Esophagus squamous epithelium (tissue), 5 donors: ENCODE results near the gene TMEM248. TPM values are rescaled to one million over a fixed set of nuclear protein-coding genes. Genes with fewer than 3 reads are reported as not detected.
A peak's percentile ranks its signal among the peaks of the same experiment; 100 is the strongest.
"Not testable (repeated sequence)": the region's sequence is repeated elsewhere in the genome, so short reads cannot be mapped to it uniquely, and the experiment has no call there.

Experiments used
- DNase-seq: peaks from one replicate; lab custom pipeline; 2025; lab: John Stamatoyannopoulos, UW
- H3K27ac ChIP-seq, 4 donors: fragments of 200-600 bp; sonication (generic); one replicate each; pipeline ENCODE4 v1.5.1; 2016 to 2019; ENCODE audit warnings: mild to moderate bottlenecking in 1 of 4
- H3K27me3 ChIP-seq, 4 donors: fragments of 200-600 bp; sonication (generic); 1 replicate in 3 of 4; 2 replicates in 1 of 4; pipeline versions ENCODE4 v1.5.1 to v1.6.0; 2017 to 2021; ENCODE audit warnings: antibody characterized with exemption in 1 of 4
- H3K36me3 ChIP-seq, 3 donors: fragments of 200-600 bp; sonication (generic); one replicate each; pipeline ENCODE4 v1.5.1; 2016 to 2019
- H3K4me1 ChIP-seq, 3 donors: fragments of 200-600 bp; sonication (generic); one replicate each; pipeline ENCODE4 v1.5.1; 2017 to 2019
- H3K4me3 ChIP-seq, 4 donors: fragments of 200-600 bp; sonication (generic); 1 replicate in 3 of 4; 2 replicates in 1 of 4; pipeline ENCODE4 v1.5.1; 2016 to 2019; ENCODE audit warnings: mild to moderate bottlenecking in 2 of 4, moderate library complexity in 1 of 4
- H3K9me3 ChIP-seq, 3 donors: fragments of 200-600 bp; sonication (generic); one replicate each; pipeline ENCODE4 v1.5.1; 2016 to 2019
- POLR2A ChIP-seq, 4 donors: fragments of 450-650 bp; IDR thresholded peaks; one replicate each; pipeline ENCODE4 v1.6.1; 2017; ENCODE audit warnings: antibody characterized with exemption in 4 of 4, mild to moderate bottlenecking in 4 of 4, moderate library complexity in 3 of 4
- WGBS, 2 donors: methylation state at CpG; one replicate each; pipeline ENCODE4 v1.1.5; 2018; 5-methylcytosine and 5-hydroxymethylcytosine counted together
- intact Hi-C: fragments of 100-400 bp; cut with DNase I; formaldehyde crosslinking; loops from one replicate; pipeline ENCODE4 v1.15.0; 2022
- total RNA-seq, 4 donors: library from RNA; depleted of rRNA; stranded (reverse); fragments of >200 nt; gene quantifications; one replicate each; pipeline ENCODE4 v1.1.0, GENCODE V29; 2016
- TF ChIP-seq, protein P1 (sequence below), 6 experiments: fragments of 450-650 bp in 4 of 6; fragments of 200-600 bp in 2 of 6; sonication (generic) in 2 of 6; IDR thresholded peaks; one replicate each; pipeline ENCODE4 v1.5.1; 2016 to 2019; ENCODE audit warnings: antibody characterized with exemption in 6 of 6, mild to moderate bottlenecking in 4 of 6, moderate library complexity in 4 of 6
- donor health status: DM: yes; HTN: yes; CAD: no.

The TMEM248 gene
- total RNA-seq, 4 donors from 2014 or later = 42.3 to 84.1 (median 56.4) TPM

DNA sequence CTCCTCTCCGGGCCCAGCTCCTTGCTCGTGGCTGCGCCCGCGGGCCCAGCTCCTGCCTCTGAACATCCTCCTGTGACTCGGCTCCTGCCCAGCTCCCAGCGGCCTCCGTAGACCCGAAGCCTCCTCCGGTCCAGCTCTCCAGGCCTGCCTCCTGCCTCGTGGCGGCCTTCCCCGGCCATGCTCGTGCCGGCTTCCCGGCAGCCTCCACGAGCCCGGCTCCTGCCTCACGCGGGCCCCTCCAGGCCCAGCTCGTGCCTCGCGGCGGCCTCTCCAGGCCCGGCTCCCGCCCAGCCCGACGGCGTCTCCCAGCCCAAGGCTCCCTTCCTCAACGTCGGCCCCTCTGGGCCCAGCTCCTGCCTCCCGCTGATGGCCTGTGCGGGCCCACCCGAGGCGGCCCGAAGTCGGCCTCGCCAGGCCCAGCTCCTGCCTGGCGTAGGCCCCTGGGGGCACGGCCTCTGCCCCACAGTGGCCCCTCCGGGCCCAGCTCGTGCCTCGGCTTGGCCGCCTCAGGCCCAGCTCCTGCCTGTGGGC lies 16.9 kb upstream of the TMEM248 start:
- H3K27ac ChIP-seq = no peak overlapping the region
- peaks cover 0 to 67% (median 0%) of the 10 kb centered on the region in 3 donors for H3K36me3 ChIP-seq
- 97 to 98% methylated on average over 23 to 30 of the region's 44 CpGs for WGBS, 2 donors
- no peak for DNase-seq
- no peaks in the 10 kb centered on the region for H3K27me3 ChIP-seq
- H3K4me3 ChIP-seq = no peak overlapping the region
- H3K4me1 ChIP-seq = no peaks in the 10 kb centered on the region
- intact Hi-C loops = no loop called here
- no peaks in the 10 kb centered on the region for H3K9me3 ChIP-seq
- TF ChIP-seq, protein P1, sequence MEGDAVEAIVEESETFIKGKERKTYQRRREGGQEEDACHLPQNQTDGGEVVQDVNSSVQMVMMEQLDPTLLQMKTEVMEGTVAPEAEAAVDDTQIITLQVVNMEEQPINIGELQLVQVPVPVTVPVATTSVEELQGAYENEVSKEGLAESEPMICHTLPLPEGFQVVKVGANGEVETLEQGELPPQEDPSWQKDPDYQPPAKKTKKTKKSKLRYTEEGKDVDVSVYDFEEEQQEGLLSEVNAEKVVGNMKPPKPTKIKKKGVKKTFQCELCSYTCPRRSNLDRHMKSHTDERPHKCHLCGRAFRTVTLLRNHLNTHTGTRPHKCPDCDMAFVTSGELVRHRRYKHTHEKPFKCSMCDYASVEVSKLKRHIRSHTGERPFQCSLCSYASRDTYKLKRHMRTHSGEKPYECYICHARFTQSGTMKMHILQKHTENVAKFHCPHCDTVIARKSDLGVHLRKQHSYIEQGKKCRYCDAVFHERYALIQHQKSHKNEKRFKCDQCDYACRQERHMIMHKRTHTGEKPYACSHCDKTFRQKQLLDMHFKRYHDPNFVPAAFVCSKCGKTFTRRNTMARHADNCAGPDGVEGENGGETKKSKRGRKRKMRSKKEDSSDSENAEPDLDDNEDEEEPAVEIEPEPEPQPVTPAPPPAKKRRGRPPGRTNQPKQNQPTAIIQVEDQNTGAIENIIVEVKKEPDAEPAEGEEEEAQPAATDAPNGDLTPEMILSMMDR (IDR thresholded peaks at IDR 0.05) = no peak
- no peak for TF ChIP-seq POLR2A (IDR thresholded peaks at IDR 0.05)

- Histone ChIP-seq H3K4me1 (no peaks in the 10 kb centered on the region), H3K4me3 (no peak overlapping the region), H3K27ac (no peak overlapping the region), H3K36me3 (peaks cover 0 to 56% (median 0%) of the 10 kb centered on the region in 3 donors), H3K9me3 (no peaks in the 10 kb centered on the region), H3K27me3 (no peaks in the 10 kb centered on the region)
- WGBS, 2 donors = 84 to 89% methylated on average over 8 of the region's 8 CpGs
- DNase-seq = no peak
- no peak for TF ChIP-seq POLR2A (IDR thresholded peaks at IDR 0.05)
- TF ChIP-seq, protein P1 (IDR thresholded peaks at IDR 0.05) = no peak
- intact Hi-C loops = no loop called here
These were observed 15.7 kb upstream of the TMEM248 start for GRCh38 chr7:66905278-66905677.

DNA sequence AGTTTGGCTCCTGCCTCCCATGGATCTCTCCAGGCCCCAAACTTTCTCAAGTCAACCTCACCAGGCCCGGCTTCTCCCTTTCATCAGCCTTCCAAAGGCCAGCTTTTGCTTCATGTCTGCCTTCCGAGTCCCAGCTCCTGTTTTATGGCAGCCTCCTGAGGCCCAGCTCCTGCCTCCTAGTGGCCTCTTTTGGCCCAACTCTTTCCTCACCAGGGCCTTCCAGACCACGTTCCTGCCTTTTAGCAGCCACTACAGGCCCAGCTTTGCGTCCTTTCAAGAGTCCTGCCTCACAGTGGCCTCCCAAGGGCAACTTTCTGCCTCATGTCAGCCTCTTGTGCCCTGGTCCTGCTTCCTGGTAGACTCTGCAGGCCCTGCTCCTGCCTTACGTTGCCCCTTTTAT lies 15.3 kb upstream of the TMEM248 start:
- Histone ChIP-seq H3K4me3 (no peak overlapping the region), H3K4me1 (no peaks in the 10 kb centered on the region), H3K27ac (no peak overlapping the region), H3K27me3 (no peaks in the 10 kb centered on the region), H3K9me3 (no peaks in the 10 kb centered on the region), H3K36me3 (peaks cover 0 to 52% (median 0%) of the 10 kb centered on the region in 3 donors)
- 79 to 93% methylated on average over 5 of the region's 5 CpGs for WGBS, 2 donors
- TF ChIP-seq POLR2A (IDR thresholded peaks at IDR 0.05) = no peak
- TF ChIP-seq, protein P1 (IDR thresholded peaks at IDR 0.05) = peak in 1 of 6 experiments; percentile 34
- intact Hi-C loops = no loop called here
- no peak for DNase-seq

DNA sequence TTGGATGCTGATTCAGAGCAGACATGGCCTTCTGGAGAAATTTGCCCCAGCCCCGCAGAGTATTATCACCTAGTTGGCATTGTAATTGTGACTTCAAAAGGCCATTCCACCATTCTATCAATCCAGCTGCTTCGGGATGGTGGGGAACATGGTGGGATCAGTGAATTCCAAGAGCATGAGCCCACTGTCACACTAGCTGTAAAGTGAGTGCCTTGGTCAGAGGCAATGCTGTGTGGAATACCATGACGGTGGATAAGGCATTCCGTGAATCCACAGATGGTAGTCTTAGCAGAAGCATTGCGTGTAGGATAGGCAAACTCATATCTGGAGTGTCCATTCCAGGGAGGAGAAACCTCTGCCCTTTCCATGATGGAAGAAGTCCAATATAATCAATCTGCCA lies 13.3 kb upstream of the TMEM248 start:
- H3K9me3 ChIP-seq = no peaks in the 10 kb centered on the region
- intact Hi-C loops = no loop called here
- DNase-seq = no peak
- no peak overlapping the region for H3K27ac ChIP-seq
- no peak overlapping the region for H3K4me3 ChIP-seq
- H3K27me3 ChIP-seq = no peaks in the 10 kb centered on the region
- peaks cover 0 to 32% (median 0%) of the 10 kb centered on the region in 3 donors for H3K36me3 ChIP-seq
- TF ChIP-seq, protein P1 (IDR thresholded peaks at IDR 0.05) = no peak
- no peak for TF ChIP-seq POLR2A (IDR thresholded peaks at IDR 0.05)
- no peaks in the 10 kb centered on the region for H3K4me1 ChIP-seq
- 84 to 100% methylated on average over 5 of the region's 5 CpGs for WGBS, 2 donors

DNA sequence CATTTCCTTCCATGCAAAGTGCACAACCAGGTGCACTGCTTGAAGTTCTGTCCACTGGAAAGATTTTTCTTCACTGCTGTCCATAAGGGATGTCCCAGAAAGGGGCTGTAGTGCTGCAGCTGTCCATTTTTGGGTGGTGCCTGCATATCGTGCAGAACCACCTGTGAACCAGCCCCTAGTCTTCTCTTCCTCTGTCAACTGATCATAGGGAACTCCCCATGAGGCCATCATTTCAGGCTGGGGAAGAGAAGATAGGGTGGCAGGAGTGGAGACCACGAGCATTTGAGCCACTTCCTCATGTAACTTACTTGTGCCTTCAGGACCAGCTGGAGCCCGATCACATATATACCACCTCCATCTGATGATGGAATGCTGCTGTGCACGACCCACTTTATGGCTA lies 12.4 kb upstream of the TMEM248 start:
- H3K4me3 ChIP-seq, H3K27me3 ChIP-seq, H3K9me3 ChIP-seq, H3K4me1 ChIP-seq, DNase-seq, H3K27ac ChIP-seq, intact Hi-C loops: not testable (repeated sequence)
- 75 to 86% methylated on average over 1 to 4 of the region's 4 CpGs for WGBS, 2 donors
- H3K36me3 ChIP-seq = peaks cover 0 to 23% (median 0%) of the 10 kb centered on the region in 3 donors

GRCh38 chr7:66910789-66911188 lies 10.2 kb upstream of the TMEM248 start:
- intact Hi-C loops = no loop called here
- no peak for TF ChIP-seq POLR2A (IDR thresholded peaks at IDR 0.05)
- TF ChIP-seq, protein P1 (IDR thresholded peaks at IDR 0.05) = no peak
- peaks cover 0 to 1% (median 0%) of the 10 kb centered on the region in 3 donors for H3K36me3 ChIP-seq
- H3K27ac ChIP-seq = no peak overlapping the region
- 81 to 87% methylated on average over 3 of the region's 3 CpGs for WGBS, 2 donors
- no peaks in the 10 kb centered on the region for H3K27me3 ChIP-seq
- H3K4me3 ChIP-seq = no peak overlapping the region
- H3K9me3 ChIP-seq = no peaks in the 10 kb centered on the region
- DNase-seq = no peak
- no peaks in the 10 kb centered on the region for H3K4me1 ChIP-seq

GRCh38 chr7:66911191-66911590 lies 9.8 kb upstream of the TMEM248 start:
- H3K27me3 ChIP-seq, H3K27ac ChIP-seq, H3K9me3 ChIP-seq, H3K4me1 ChIP-seq, H3K4me3 ChIP-seq, intact Hi-C loops, DNase-seq, H3K36me3 ChIP-seq: not testable (repeated sequence)
- WGBS, 2 donors = 82 to 96% methylated on average over 2 of the region's 2 CpGs
